Coronary artery (tissue), 2 donors: ENCODE data around the gene ZNF462.

Source experiments
- DNase-seq: peaks from one replicate; pipeline ENCODE4 v3.0.0-alpha.2; 2017; ENCODE audit warnings: low spot score
- H3K27ac ChIP-seq, 2 donors: fragments of 200-600 bp; sonication (generic); one replicate each; pipeline ENCODE4 v1.5.1; 2016 to 2019
- H3K4me3 ChIP-seq: fragments of 200-600 bp; sonication (generic); 2 replicates; pipeline ENCODE4 v1.5.1; 2016; ENCODE audit warnings: mild to moderate bottlenecking, moderate library complexity
- CTCF ChIP-seq: fragments of 200-600 bp; sonication (generic); IDR thresholded peaks from one replicate; pipeline ENCODE4 v1.5.1; 2019; ENCODE audit warnings: antibody characterized with exemption

Gene ZNF462

GRCh38 chr9:106857811-106858470 lies 5.0 kb upstream of the ZNF462 start:
- H3K27ac ChIP-seq: no peak overlapping the region
- no peak for TF ChIP-seq CTCF
- no peak for DNase-seq
- H3K4me3 ChIP-seq: no peak overlapping the region

GRCh38 chr9:106859957-106860720 lies 2.8 kb upstream of the ZNF462 start:
- H3K27ac ChIP-seq: peak overlapping the region; percentile 25 to 53
- peak; percentile 71 for DNase-seq
- TF ChIP-seq CTCF: no peak
- peak overlapping the region; percentile 86 for H3K4me3 ChIP-seq

- H3K4me3 ChIP-seq: peak overlapping the region; percentile 86
- peak overlapping the region; percentile 25 to 53 for H3K27ac ChIP-seq
- DNase-seq: peak; percentile 70
- TF ChIP-seq CTCF: no peak
Observed at GRCh38 chr9:106860721-106861639, 2.0 kb upstream of the ZNF462 start.

- Histone ChIP-seq H3K4me3 (peak overlapping the region; percentile 86), H3K27ac (peak overlapping the region; percentile 57 to 90)
- no peak for TF ChIP-seq CTCF
- no peak for DNase-seq
Observed at GRCh38 chr9:106861640-106862109, 1.3 kb upstream of the ZNF462 start.

- peak; percentile 73 for DNase-seq
- peak overlapping the region; percentile 57 to 90 for H3K27ac ChIP-seq
- no peak for TF ChIP-seq CTCF
- peak overlapping the region; percentile 86 for H3K4me3 ChIP-seq
Observed at GRCh38 chr9:106862110-106862820, 701 bp upstream of the ZNF462 start.

GRCh38 chr9:106864373-106865143 lies 1.6 kb downstream of the ZNF462 start:
- no peak for TF ChIP-seq CTCF
- DNase-seq: peak; percentile 75
- H3K27ac ChIP-seq: peak overlapping the region; percentile 57 to 90
- H3K4me3 ChIP-seq: peak overlapping the region; percentile 86
